OCI-LY1 (cell line): ENCODE measurements around the gene TXLNG.
A peak's percentile ranks its signal among the peaks of the same experiment; 100 is the strongest.

ENCODE experiments used
- H2AFZ ChIP-seq: fragments of 200-600 bp; sonication (generic), shearing (Covaris generic); 2 replicates; pipeline ENCODE4 v1.6.0; 2014; ENCODE audit warnings: antibody characterized with exemption, mild to moderate bottlenecking, low read length
- H3F3A ChIP-seq: fragments of 200-600 bp; sonication (generic), shearing (Covaris generic); 2 replicates; pipeline ENCODE4 v1.6.0; 2014; ENCODE audit warnings: mild to moderate bottlenecking, antibody characterized with exemption, low read length, moderate library complexity; ENCODE audit not compliant: insufficient read depth
- H3K27ac ChIP-seq: fragments of 200-600 bp; sonication (generic); 2 replicates; pipeline ENCODE4 v1.5.1; 2014; ENCODE audit warnings: low read length, mixed run types, mild to moderate bottlenecking, low read depth; ENCODE audit not compliant: poor library complexity, severe bottlenecking
- H3K27me3 ChIP-seq: fragments of 200-600 bp; sonication (generic); 2 replicates; pipeline ENCODE4 v1.6.0; 2014; ENCODE audit warnings: antibody characterized with exemption, mild to moderate bottlenecking, low read length, moderate library complexity; ENCODE audit not compliant: insufficient read depth
- H3K36me3 ChIP-seq: fragments of 200-600 bp; sonication (generic); 2 replicates; pipeline ENCODE4 v1.6.1; 2014; ENCODE audit warnings: mild to moderate bottlenecking, antibody characterized with exemption, low read length, moderate library complexity, mixed read lengths; ENCODE audit not compliant: insufficient read depth
- H3K4me1 ChIP-seq: fragments of 200-600 bp; sonication (generic); 2 replicates; pipeline ENCODE4 v1.5.1; 2014; ENCODE audit warnings: mild to moderate bottlenecking, low read length, moderate library complexity; ENCODE audit not compliant: insufficient read depth, severe bottlenecking
- H3K4me2 ChIP-seq: fragments of 200-600 bp; sonication (generic), shearing (Covaris generic); 2 replicates; pipeline ENCODE4 v1.6.1; 2014; ENCODE audit warnings: low read length
- H3K4me3 ChIP-seq: fragments of 200-600 bp; sonication (generic); 2 replicates; pipeline ENCODE4 v1.5.1; 2014; ENCODE audit warnings: low read length, low read depth, mild to moderate bottlenecking, mixed read lengths; ENCODE audit not compliant: poor library complexity, severe bottlenecking
- H3K79me2 ChIP-seq: fragments of 200-600 bp; shearing (Covaris generic); 2 replicates; pipeline ENCODE4 v1.6.1; 2016; ENCODE audit warnings: mixed run types, low read length, mixed read lengths; ENCODE audit not compliant: insufficient read depth
- H3K9ac ChIP-seq: fragments of 200-600 bp; sonication (generic), shearing (Covaris generic); 2 replicates; pipeline ENCODE4 v1.6.1; 2014; ENCODE audit warnings: mild to moderate bottlenecking, low read length, mixed read lengths
- H3K9me2 ChIP-seq: fragments of 200-600 bp; sonication (generic), shearing (Covaris generic); 2 replicates; pipeline ENCODE4 v1.6.1; 2014; ENCODE audit warnings: low read depth, mild to moderate bottlenecking, low read length, mixed read lengths
- H3K9me3 ChIP-seq: fragments of 200-600 bp; shearing (Covaris generic); 2 replicates; pipeline ENCODE4 v1.6.1; 2014; ENCODE audit warnings: low read length, mixed read lengths
- H4K20me1 ChIP-seq: fragments of 200-600 bp; sonication (generic), shearing (Covaris generic); 2 replicates; pipeline ENCODE4 v1.6.0; 2016; ENCODE audit warnings: mild to moderate bottlenecking, low read length; ENCODE audit not compliant: insufficient read depth
- CTCF ChIP-seq: fragments of 200-600 bp; sonication (generic), shearing (Covaris generic); IDR thresholded peaks from 2 replicates; pipeline ENCODE4 v1.5.1; 2017; ENCODE audit warnings: mild to moderate bottlenecking, antibody characterized with exemption, low read length, moderate library complexity, mixed read lengths
- EZH2 ChIP-seq: fragments of 200-600 bp; sonication (generic), shearing (Covaris generic); IDR thresholded peaks from 2 replicates; pipeline ENCODE4 v1.8.0; 2017; ENCODE audit warnings: borderline replicate concordance, mixed run types, mild to moderate bottlenecking, antibody characterized with exemption, low read length, moderate library complexity, mixed read lengths

The TXLNG gene

GRCh38 chrX:16786139-16786790 lies at the start of gene TXLNG:
TXLNG (plus strand) TSS chrX:16786466; CDS start chrX:16786488, 22 bp downstream.
- H3F3A ChIP-seq, result no peaks in the 10 kb centered on the region
- H2AFZ ChIP-seq, result no peak within 1 kb of the TSS
- peak within 1 kb of the TSS; percentile 83 for H3K4me2 ChIP-seq
- no peaks in the 10 kb centered on the region for H4K20me1 ChIP-seq
- H3K27ac ChIP-seq, result no peak within 1 kb of the TSS
- H3K27me3 ChIP-seq, result no peaks in the 10 kb centered on the region
- TF ChIP-seq EZH2, result no peak
- TF ChIP-seq CTCF, result no peak
- H3K4me1 ChIP-seq, result peaks cover 23% of the 10 kb centered on the region
- peaks cover 22% of the 10 kb centered on the region for H3K36me3 ChIP-seq
- H3K9ac ChIP-seq, result peak within 1 kb of the TSS; percentile 70
- peak within 1 kb of the TSS; percentile 68 for H3K4me3 ChIP-seq
- no peaks in the 10 kb centered on the region for H3K9me2 ChIP-seq
- H3K79me2 ChIP-seq, result peaks cover 44% of the 10 kb centered on the region
- H3K9me3 ChIP-seq, result no peaks in the 10 kb centered on the region

GRCh38 chrX:16737024-16737423 lies 49.2 kb upstream of the TXLNG start:
- Histone ChIP-seq H3F3A (no peaks in the 10 kb centered on the region), H3K27me3 (no peaks in the 10 kb centered on the region), H3K79me2 (no peaks in the 10 kb centered on the region), H3K4me3 (no peak overlapping the region), H3K36me3 (peaks cover 40% of the 10 kb centered on the region), H4K20me1 (no peaks in the 10 kb centered on the region), H3K9me2 (no peaks in the 10 kb centered on the region), H3K9ac (no peak overlapping the region), H3K4me2 (no peak overlapping the region), H3K4me1 (no peaks in the 10 kb centered on the region), H3K9me3 (no peaks in the 10 kb centered on the region), H2AFZ (no peak overlapping the region), H3K27ac (no peak overlapping the region)
- TF ChIP-seq CTCF (no peak), EZH2 (no peak)

GRCh38 chrX:16739574-16739973 lies 46.7 kb upstream of the TXLNG start:
- H3K36me3 ChIP-seq, result peaks cover 58% of the 10 kb centered on the region
- H3K9ac ChIP-seq, result no peak overlapping the region
- no peaks in the 10 kb centered on the region for H4K20me1 ChIP-seq
- H3K4me1 ChIP-seq, result no peaks in the 10 kb centered on the region
- no peaks in the 10 kb centered on the region for H3K27me3 ChIP-seq
- no peak overlapping the region for H3K4me3 ChIP-seq
- no peaks in the 10 kb centered on the region for H3K9me3 ChIP-seq
- no peaks in the 10 kb centered on the region for H3K79me2 ChIP-seq
- TF ChIP-seq EZH2 (no peak), CTCF (no peak)
- no peaks in the 10 kb centered on the region for H3K9me2 ChIP-seq
- no peak overlapping the region for H3K4me2 ChIP-seq
- no peak overlapping the region for H3K27ac ChIP-seq
- H2AFZ ChIP-seq, result no peak overlapping the region
- no peaks in the 10 kb centered on the region for H3F3A ChIP-seq
